Progenitor cell of endocrine pancreas (in vitro differentiated cells): ENCODE measurements around the gene GORAB. TPM values are rescaled to one million over a fixed set of nuclear protein-coding genes. Genes with fewer than 3 reads are reported as not detected.

Experiments
- DNase-seq: peaks from one replicate; pipeline ENCODE4 v3.0.0; 2021; ENCODE audit warnings: low spot score; ENCODE audit not compliant: unreplicated experiment
- H3K27ac Mint-ChIP-seq: 2 replicates; pipeline ENCODE4 v1.8.0; 2021; ENCODE audit warnings: mild to moderate bottlenecking, moderate library complexity, mixed read lengths
- H3K27me3 Mint-ChIP-seq: 2 replicates; pipeline ENCODE4 v1.8.0; 2021; ENCODE audit warnings: mixed read lengths
- H3K36me3 Mint-ChIP-seq: 2 replicates; pipeline ENCODE4 v1.8.0; 2022; ENCODE audit warnings: mixed read lengths; ENCODE audit not compliant: insufficient read depth
- H3K4me1 Mint-ChIP-seq: 2 replicates; pipeline ENCODE4 v1.8.0; 2021; ENCODE audit warnings: low read depth, mixed read lengths
- H3K4me3 Mint-ChIP-seq: 2 replicates; pipeline ENCODE4 v1.8.0; 2021; ENCODE audit warnings: low read depth, mild to moderate bottlenecking, moderate library complexity, mixed read lengths
- H3K9me3 Mint-ChIP-seq: 2 replicates; pipeline ENCODE4 v1.8.0; 2021; ENCODE audit warnings: low read depth, mixed read lengths
- CTCF ChIP-seq: fragments of 200-600 bp; sonication (generic); IDR thresholded peaks from one replicate; pipeline ENCODE4 v1.5.0; 2021; ENCODE audit warnings: antibody characterized with exemption, mild to moderate bottlenecking; ENCODE audit not compliant: unreplicated experiment
- total RNA-seq: library from RNA; stranded (reverse); gene quantifications from 2 replicates; pipeline ENCODE4 v1.2.1, GENCODE V29; 2021

GORAB gene
- total RNA-seq, 1 donor from 2014 or later, result 23.1 TPM

GRCh38 chr1:170559166-170559565 is 27.2 kb downstream of the GORAB start:
- DNase-seq, result no peak
- H3K4me1 Mint-ChIP-seq, result peaks cover 4% of the 10 kb centered on the region

GRCh38 chr1:170560681-170561285 is 28.8 kb downstream of the GORAB start:
- no peaks in the 10 kb centered on the region for H3K27me3 Mint-ChIP-seq
- DNase-seq, result no peak
- no peak for TF ChIP-seq CTCF
- no peaks in the 10 kb centered on the region for H3K36me3 Mint-ChIP-seq
- no peaks in the 10 kb centered on the region for H3K9me3 Mint-ChIP-seq
- H3K4me1 Mint-ChIP-seq, result peaks cover 4% of the 10 kb centered on the region
- no peak overlapping the region for H3K27ac Mint-ChIP-seq
- no peak overlapping the region for H3K4me3 Mint-ChIP-seq

More at GRCh38 chr1:170559166-170559565, 27.2 kb downstream of the GORAB start:
- no peak overlapping the region for H3K4me3 Mint-ChIP-seq
- no peak overlapping the region for H3K27ac Mint-ChIP-seq
- TF ChIP-seq CTCF, result no peak
- H3K36me3 Mint-ChIP-seq, result peaks cover 1% of the 10 kb centered on the region
- no peaks in the 10 kb centered on the region for H3K27me3 Mint-ChIP-seq
- H3K9me3 Mint-ChIP-seq, result no peaks in the 10 kb centered on the region

- H3K36me3 Mint-ChIP-seq, result no peaks in the 10 kb centered on the region
- peak overlapping the region; percentile 9 for H3K27ac Mint-ChIP-seq
- H3K4me3 Mint-ChIP-seq, result no peak overlapping the region
- H3K4me1 Mint-ChIP-seq, result peaks cover 4% of the 10 kb centered on the region
- H3K27me3 Mint-ChIP-seq, result no peaks in the 10 kb centered on the region
- TF ChIP-seq CTCF, result no peak
- no peak for DNase-seq
- no peaks in the 10 kb centered on the region for H3K9me3 Mint-ChIP-seq
Observed at GRCh38 chr1:170562646-170563338, 30.8 kb downstream of the GORAB start.

GRCh38 chr1:170567214-170567613 is 35.2 kb downstream of the GORAB start:
- TF ChIP-seq CTCF, result no peak
- Mint-ChIP-seq H3K27ac (no peak overlapping the region), H3K27me3 (no peaks in the 10 kb centered on the region), H3K4me1 (peaks cover 4% of the 10 kb centered on the region), H3K4me3 (no peak overlapping the region), H3K9me3 (peaks cover 11% of the 10 kb centered on the region), H3K36me3 (no peaks in the 10 kb centered on the region)
- DNase-seq, result no peak

- no peak for DNase-seq
- H3K36me3 Mint-ChIP-seq, result no peaks in the 10 kb centered on the region
- H3K4me3 Mint-ChIP-seq, result no peak overlapping the region
- no peak overlapping the region for H3K27ac Mint-ChIP-seq
- peaks cover 1% of the 10 kb centered on the region for H3K4me1 Mint-ChIP-seq
- peaks cover 14% of the 10 kb centered on the region for H3K9me3 Mint-ChIP-seq
- TF ChIP-seq CTCF, result no peak
- H3K27me3 Mint-ChIP-seq, result no peaks in the 10 kb centered on the region
Observed at GRCh38 chr1:170568197-170568596, 36.2 kb downstream of the GORAB start.
